ENCODE results near the gene RHBDD2.

RHBDD2 gene

GRCh38 chr7:75921479-75921878 is 42.6 kb downstream of the RHBDD2 start:
- FAIRE-seq, result no peak

DNA sequence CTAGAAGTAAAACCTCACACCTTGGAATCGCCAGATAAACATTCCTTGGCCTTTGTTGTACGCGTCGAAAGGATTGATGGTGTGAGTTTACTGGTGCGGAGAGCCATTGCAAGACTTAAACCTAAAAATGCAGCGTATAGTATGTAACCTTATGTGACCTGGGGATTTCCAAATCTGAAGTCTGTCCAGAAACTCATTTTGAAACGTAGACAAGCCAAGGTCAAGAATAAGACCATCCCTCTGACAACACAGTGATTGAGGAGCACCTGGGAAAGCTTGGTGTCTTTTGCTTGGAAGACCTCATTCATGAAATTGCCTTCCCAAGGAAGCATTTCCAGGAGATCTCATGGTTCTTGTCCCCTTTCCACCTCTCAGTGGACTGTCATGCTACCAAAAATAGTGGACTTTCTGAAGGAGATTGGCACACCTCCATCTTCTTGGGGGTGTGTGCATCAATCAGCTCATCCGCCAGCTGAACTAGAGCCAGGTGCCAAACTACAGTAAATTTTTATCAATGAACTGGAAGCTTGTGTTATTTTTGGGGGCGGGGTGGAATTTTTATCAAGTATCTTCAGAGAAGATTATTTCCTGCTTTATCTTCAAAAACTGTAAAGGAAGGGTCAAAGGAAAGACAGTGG is 44.3 kb downstream of the RHBDD2 start:
- no peak for FAIRE-seq

GRCh38 chr7:75924256-75924655 is 45.4 kb downstream of the RHBDD2 start:
- no peak for FAIRE-seq

DNA sequence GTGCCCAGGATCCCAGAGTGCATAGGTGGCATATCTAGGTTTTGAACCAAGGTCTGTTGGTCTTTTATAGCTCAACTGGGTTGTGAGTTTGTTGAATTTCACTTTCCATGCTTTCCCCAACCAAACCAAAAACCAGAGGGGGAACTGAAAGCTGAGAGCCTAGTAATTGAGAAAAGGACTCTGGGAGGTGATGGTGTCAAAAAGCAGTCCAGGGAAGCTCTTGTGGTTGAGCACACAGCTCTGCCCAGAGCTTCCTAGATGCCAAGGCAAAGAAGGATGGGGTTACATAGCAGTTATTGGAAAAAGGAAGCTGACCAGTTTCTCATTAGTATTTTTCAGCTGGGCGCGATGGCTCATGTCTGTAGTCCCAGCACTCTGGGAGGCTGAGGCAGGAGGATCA is 46.1 kb downstream of the RHBDD2 start:
- FAIRE-seq, result no peak

DNA sequence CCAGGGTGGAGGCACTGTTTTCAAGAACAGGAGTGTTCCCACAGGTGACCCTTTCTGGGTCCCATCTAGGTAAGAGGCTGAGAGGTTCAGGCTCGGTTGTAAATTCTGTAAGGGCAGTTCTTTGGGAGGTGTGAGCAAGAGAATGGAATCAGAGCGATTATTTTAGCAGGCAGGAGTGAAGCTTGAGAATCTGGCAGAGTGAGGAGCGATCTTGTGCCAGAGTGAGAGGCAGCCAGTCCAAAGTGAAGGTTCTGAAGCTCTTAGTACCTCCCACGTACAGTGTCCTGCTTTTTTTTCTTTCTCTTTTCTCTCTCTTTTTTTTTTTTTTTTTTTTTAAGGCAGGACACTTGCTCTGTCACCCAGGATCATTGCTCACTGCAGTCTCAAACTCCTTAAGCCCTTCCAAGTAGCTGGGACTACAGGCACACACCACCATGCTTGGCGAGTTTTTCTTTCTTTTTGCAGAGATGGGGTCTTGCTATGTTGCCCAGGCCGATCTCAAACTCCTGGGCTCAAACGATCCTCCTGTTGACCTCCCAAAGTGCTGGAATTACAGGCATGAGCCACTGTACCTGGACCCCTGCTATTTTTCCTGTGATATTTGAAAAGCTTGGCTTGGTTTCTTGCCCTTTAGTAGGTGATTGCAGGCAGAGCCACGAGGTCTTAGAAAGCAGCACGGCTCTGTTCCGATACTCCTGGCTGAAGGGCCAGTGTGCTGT is 47.0 kb downstream of the RHBDD2 start:
- no peak for FAIRE-seq

DNA sequence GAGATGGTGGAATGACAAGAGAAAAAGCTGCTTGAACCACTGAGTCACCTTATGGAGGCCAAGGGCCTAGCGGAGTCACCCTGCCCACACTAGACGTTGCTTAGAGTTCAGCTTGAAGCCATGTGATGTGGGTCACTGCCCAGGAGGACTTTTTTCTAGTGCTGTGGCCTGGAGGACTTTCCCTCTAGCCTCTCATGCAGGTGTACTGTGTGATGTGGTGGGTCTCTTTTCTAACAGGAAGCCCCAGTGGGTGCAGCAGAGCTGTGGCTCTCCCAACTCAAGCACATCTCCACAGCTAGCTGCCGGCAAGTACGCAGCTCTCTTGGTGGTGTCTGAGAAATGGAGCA is 49.7 kb downstream of the RHBDD2 start:
- no peak for FAIRE-seq

- peak; percentile 71 for FAIRE-seq
Observed at GRCh38 chr7:75931680-75932079, 52.8 kb downstream of the RHBDD2 start.

DNA sequence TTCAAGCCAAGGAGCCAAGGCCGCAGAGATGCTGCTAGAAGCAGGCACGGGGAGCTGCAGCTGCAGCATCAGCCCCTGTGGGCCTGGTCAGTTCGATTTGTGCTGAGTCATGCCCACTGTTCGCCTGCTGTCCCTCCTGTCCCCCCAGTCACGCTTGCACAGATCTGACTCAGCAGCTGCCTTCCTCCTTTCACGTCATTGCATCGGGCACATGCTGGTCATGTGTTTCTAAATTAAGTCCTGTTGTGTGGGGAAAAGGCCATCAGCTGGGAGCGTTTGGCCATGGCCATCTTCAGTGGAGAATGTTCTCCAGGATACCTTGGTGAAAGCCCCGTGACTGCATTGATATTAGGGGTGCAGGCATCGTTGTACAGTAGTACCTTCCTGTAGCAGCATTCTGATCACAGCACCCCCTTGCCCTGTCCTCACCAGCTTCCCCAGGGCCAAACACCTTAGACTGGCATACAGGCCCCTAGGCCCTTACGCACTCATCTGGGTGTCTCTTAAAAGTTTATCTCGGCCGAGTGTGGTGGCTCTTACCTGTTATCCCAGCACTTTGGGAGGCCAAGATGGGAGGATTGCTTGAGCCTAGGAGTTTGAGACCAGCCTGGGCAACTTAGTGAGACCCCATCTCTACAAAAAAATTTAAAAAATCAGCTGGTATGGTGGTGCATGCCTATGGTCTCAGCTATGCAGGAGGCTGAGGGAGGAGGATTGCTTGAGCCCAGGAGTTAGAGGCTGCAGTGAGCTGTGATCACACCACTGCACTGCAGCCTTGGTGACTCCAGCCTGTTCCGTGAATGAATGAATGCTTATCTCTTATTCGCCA is 59.3 kb downstream of the RHBDD2 start:
- FAIRE-seq, result no peak

All from islet of Langerhans (tissue), 1 donor.